Endodermal cell (in vitro differentiated cells): ENCODE data around the gene ST3GAL3. TPM values are rescaled to one million over a fixed set of nuclear protein-coding genes. Genes with fewer than 3 reads are reported as not detected.
A peak's percentile ranks its signal among the peaks of the same experiment; 100 is the strongest.

Experiments used
- DNase-seq: peaks from one replicate; pipeline ENCODE4 v3.0.0-alpha.2; 2017
- H3K27ac ChIP-seq: 2 replicates; pipeline ENCODE4 v1.5.1; 2013; ENCODE audit warnings: mild to moderate bottlenecking, low read depth, low read length, moderate library complexity
- H3K27me3 ChIP-seq: 2 replicates; pipeline ENCODE4 v1.6.1; 2013; ENCODE audit warnings: mild to moderate bottlenecking, low read length, moderate library complexity; ENCODE audit not compliant: insufficient read depth, control insufficient read depth, poor library complexity, severe bottlenecking
- H3K36me3 ChIP-seq: 2 replicates; pipeline ENCODE4 v1.7.0; 2013; ENCODE audit warnings: mild to moderate bottlenecking, low read length, moderate library complexity; ENCODE audit not compliant: control insufficient read depth, insufficient read depth
- H3K4me1 ChIP-seq: one replicate; pipeline ENCODE4 v1.7.0; 2013; ENCODE audit warnings: low read length; ENCODE audit not compliant: control insufficient read depth, insufficient read depth
- H3K4me3 ChIP-seq: 2 replicates; pipeline ENCODE4 v1.5.1; 2013; ENCODE audit warnings: mild to moderate bottlenecking, low read length, moderate library complexity
- H3K9ac ChIP-seq: 2 replicates; pipeline ENCODE4 v1.6.1; 2013; ENCODE audit warnings: mild to moderate bottlenecking, low read length, moderate library complexity; ENCODE audit not compliant: poor library complexity, severe bottlenecking; ENCODE audit errors: extremely low read depth
- H3K9me3 ChIP-seq: 2 replicates; pipeline ENCODE4 v1.6.1; 2013; ENCODE audit warnings: mild to moderate bottlenecking, low read length, moderate library complexity; ENCODE audit not compliant: control insufficient read depth
- H3K27ac Mint-ChIP-seq: 2 replicates; pipeline ENCODE4 v1.8.0; 2020; ENCODE audit warnings: mixed read lengths
- H3K27me3 Mint-ChIP-seq: 2 replicates; pipeline ENCODE4 v1.8.0; 2021; ENCODE audit warnings: mild to moderate bottlenecking, mixed read lengths; ENCODE audit not compliant: insufficient read depth
- H3K36me3 Mint-ChIP-seq: 2 replicates; pipeline ENCODE4 v1.8.0; 2020; ENCODE audit warnings: low read depth, mixed read lengths
- H3K4me1 Mint-ChIP-seq: 2 replicates; pipeline ENCODE4 v1.8.0; 2020; ENCODE audit warnings: mixed read lengths
- H3K4me3 Mint-ChIP-seq: 2 replicates; pipeline ENCODE4 v1.8.0; 2020; ENCODE audit warnings: mild to moderate bottlenecking, moderate library complexity, mixed read lengths
- H3K9me3 Mint-ChIP-seq: 2 replicates; pipeline ENCODE4 v1.8.0; 2020; ENCODE audit warnings: mild to moderate bottlenecking, mixed read lengths
- WGBS, 2 experiments: methylation state at CpG; one replicate each; pipeline versions ENCODE4 v1.1.5 to v1.1.7; 2013; ENCODE audit warnings: missing lambda C conversion rate in 2 of 2, mixed read lengths in 1 of 2; ENCODE audit not compliant: insufficient coverage in 1 of 2, insufficient read length in 1 of 2; 5-methylcytosine and 5-hydroxymethylcytosine counted together
- total RNA-seq, 2 donors: library from RNA; stranded (reverse); fragmentation: NEBNext Ultra II Directional in 1 of 2; extraction: Animal tissue kit (Norgen Biotek cat#: 25700) in 1 of 2; gene quantifications; 2 replicates in 1 of 2; 3 replicates in 1 of 2; pipeline ENCODE4 v1.2.1, GENCODE V29; 2021
- TF ChIP-seq, protein P1 (sequence below): fragments of 200-600 bp; sonication (generic); conservative IDR thresholded peaks from 2 replicates; pipeline ENCODE4 v1.5.0; 2021; ENCODE audit warnings: antibody characterized with exemption, mild to moderate bottlenecking

Gene ST3GAL3
- total RNA-seq, 2 donors from 2014 or later: 15.5 to 15.9 TPM

DNA sequence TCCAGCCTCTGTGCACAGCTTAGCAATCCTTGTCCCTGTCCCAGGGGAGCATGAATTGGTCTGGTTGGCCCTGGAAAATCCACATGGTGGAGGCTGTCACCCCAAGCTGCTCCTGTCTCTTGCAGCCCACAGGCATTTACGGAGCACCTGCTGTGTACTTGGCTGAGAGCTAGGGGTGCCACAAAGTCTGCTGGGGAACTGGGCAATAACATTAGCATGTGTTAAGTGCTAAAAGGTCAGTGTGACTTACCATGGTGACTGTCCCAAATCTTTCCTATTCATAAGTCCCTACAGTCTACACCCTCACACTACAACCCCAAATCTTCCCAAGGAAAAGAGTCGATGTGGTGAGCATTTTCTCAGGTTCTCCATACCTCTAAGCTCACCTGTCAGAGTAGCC is 172.7 kb downstream of the ST3GAL3 start:
- peaks cover 15% of the 10 kb centered on the region for H3K4me1 Mint-ChIP-seq
- Histone ChIP-seq H3K9me3 (no peaks in the 10 kb centered on the region), H3K27ac (no peak overlapping the region), H3K27me3 (no peaks in the 10 kb centered on the region), H3K4me1 (no peaks in the 10 kb centered on the region), H3K9ac (no peak overlapping the region), H3K4me3 (no peak overlapping the region), H3K36me3 (no peaks in the 10 kb centered on the region)
- TF ChIP-seq, protein P1, sequence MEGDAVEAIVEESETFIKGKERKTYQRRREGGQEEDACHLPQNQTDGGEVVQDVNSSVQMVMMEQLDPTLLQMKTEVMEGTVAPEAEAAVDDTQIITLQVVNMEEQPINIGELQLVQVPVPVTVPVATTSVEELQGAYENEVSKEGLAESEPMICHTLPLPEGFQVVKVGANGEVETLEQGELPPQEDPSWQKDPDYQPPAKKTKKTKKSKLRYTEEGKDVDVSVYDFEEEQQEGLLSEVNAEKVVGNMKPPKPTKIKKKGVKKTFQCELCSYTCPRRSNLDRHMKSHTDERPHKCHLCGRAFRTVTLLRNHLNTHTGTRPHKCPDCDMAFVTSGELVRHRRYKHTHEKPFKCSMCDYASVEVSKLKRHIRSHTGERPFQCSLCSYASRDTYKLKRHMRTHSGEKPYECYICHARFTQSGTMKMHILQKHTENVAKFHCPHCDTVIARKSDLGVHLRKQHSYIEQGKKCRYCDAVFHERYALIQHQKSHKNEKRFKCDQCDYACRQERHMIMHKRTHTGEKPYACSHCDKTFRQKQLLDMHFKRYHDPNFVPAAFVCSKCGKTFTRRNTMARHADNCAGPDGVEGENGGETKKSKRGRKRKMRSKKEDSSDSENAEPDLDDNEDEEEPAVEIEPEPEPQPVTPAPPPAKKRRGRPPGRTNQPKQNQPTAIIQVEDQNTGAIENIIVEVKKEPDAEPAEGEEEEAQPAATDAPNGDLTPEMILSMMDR: no peak
- H3K36me3 Mint-ChIP-seq: no peaks in the 10 kb centered on the region
- H3K27ac Mint-ChIP-seq: no peak overlapping the region
- H3K9me3 Mint-ChIP-seq: no peaks in the 10 kb centered on the region
- H3K4me3 Mint-ChIP-seq: no peak overlapping the region
- no peak for DNase-seq
- 83 to 89% methylated on average over 2 of the region's 2 CpGs for WGBS, 2 experiments
- no peaks in the 10 kb centered on the region for H3K27me3 Mint-ChIP-seq

DNA sequence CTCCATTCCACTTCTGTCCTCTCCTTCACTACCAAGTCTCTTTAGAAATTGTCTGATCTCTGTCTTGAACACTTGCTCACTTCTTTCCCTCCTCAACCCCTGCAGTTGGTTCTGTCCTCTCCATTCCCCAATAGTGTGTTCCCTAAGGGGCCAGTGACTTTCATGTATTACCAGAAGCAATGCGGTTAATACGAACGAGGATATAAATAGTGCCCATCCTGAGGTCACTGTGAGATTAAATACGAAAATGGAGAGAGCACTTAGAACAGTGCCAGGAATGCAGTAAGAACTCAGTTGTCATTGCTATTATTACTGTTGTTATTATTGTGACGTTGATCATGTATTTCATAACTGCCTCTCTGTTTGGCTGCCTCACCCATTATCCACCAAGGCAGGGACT is 173.3 kb downstream of the ST3GAL3 start:
- H3K36me3 Mint-ChIP-seq: no peaks in the 10 kb centered on the region
- H3K36me3 ChIP-seq: no peaks in the 10 kb centered on the region
- no peaks in the 10 kb centered on the region for H3K4me1 ChIP-seq
- H3K27ac ChIP-seq: no peak overlapping the region
- WGBS, 2 experiments: 97 to 100% methylated on average over 5 of the region's 5 CpGs
- H3K9me3 ChIP-seq: no peaks in the 10 kb centered on the region
- no peaks in the 10 kb centered on the region for H3K9me3 Mint-ChIP-seq
- TF ChIP-seq, protein P1: no peak
- H3K9ac ChIP-seq: no peak overlapping the region
- H3K4me3 Mint-ChIP-seq: no peak overlapping the region
- H3K4me3 ChIP-seq: no peak overlapping the region
- peaks cover 21% of the 10 kb centered on the region for H3K4me1 Mint-ChIP-seq
- no peaks in the 10 kb centered on the region for H3K27me3 Mint-ChIP-seq
- H3K27me3 ChIP-seq: no peaks in the 10 kb centered on the region
- no peak for DNase-seq
- no peak overlapping the region for H3K27ac Mint-ChIP-seq

DNA sequence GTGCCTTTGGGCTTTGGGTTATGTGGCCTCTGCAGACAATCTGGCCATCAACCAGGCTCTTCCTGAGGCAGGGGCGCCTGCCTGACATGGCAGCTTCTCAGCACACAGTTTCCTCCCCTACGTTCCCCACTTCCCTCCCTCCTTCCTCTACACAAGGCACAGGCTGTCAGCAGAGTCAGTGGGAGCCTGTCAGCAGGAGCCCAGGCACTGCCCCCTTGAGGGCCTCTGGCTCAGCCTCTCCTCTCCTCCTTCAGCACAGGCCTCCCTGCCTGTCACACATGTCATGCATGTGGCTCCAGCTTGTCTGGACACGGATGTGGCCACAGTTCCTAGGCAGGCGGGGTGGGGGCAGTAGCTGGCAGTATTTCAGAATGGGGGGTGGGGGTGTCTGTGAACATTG is 174.1 kb downstream of the ST3GAL3 start:
- 86% methylated on average over 4 of the region's 4 CpGs; no CpG with 5 or more reads in 1 of the 2 experiments for WGBS, 2 experiments
- Mint-ChIP-seq H3K4me3 (no peak overlapping the region), H3K9me3 (no peaks in the 10 kb centered on the region), H3K27ac (no peak overlapping the region), H3K4me1 (peaks cover 24% of the 10 kb centered on the region), H3K36me3 (no peaks in the 10 kb centered on the region), H3K27me3 (no peaks in the 10 kb centered on the region)
- DNase-seq: peak; percentile 75
- no peak overlapping the region for H3K27ac ChIP-seq
- no peak overlapping the region for H3K9ac ChIP-seq
- H3K27me3 ChIP-seq: no peaks in the 10 kb centered on the region
- no peak overlapping the region for H3K4me3 ChIP-seq
- H3K4me1 ChIP-seq: no peaks in the 10 kb centered on the region
- no peaks in the 10 kb centered on the region for H3K9me3 ChIP-seq
- TF ChIP-seq, protein P1: peak; percentile 47
- H3K36me3 ChIP-seq: no peaks in the 10 kb centered on the region
